ENCODE data around the gene ZBTB5.
"Not testable (repeated sequence)": the region's sequence is repeated elsewhere in the genome, so short reads cannot be mapped to it uniquely, and the experiment has no call there.

Gene ZBTB5

GRCh38 chr9:37477443-37477842 is 12.2 kb upstream of the ZBTB5 start:
- not testable (repeated sequence) for H3K4me1 ChIP-seq (ENCODE audit: control insufficient read depth in 1 of 2, insufficient read depth in 2 of 2, low read length in 2 of 2); H2BK5ac ChIP-seq (ENCODE audit: low read depth, low read length, poor library complexity); H2AK5ac ChIP-seq (ENCODE audit: low read length); H3K9ac ChIP-seq (ENCODE audit: low read length); H4K12ac ChIP-seq (ENCODE audit: low read depth, low read length); H4K8ac ChIP-seq (ENCODE audit: low read depth, low read length); H2BK120ac ChIP-seq (ENCODE audit: insufficient read depth, low read length, poor library complexity); H3K36me3 ChIP-seq (ENCODE audit: control insufficient read depth in 1 of 2, insufficient read depth in 2 of 2, low read length in 2 of 2); H3K4me3 ChIP-seq (ENCODE audit: low read depth, low read length); H4K91ac ChIP-seq (ENCODE audit: low read depth, low read length); H2BK12ac ChIP-seq (ENCODE audit: low read length); DNase-seq; H3K27me3 ChIP-seq (ENCODE audit: insufficient read depth, low read length); H2AFZ ChIP-seq (ENCODE audit: insufficient read depth, low read length, poor library complexity); H3K23ac ChIP-seq (ENCODE audit: low read length); H3K79me1 ChIP-seq (ENCODE audit: low read length); H3K14ac ChIP-seq (ENCODE audit: low read length); H3K79me2 ChIP-seq (ENCODE audit: control insufficient read depth, insufficient read depth, low read length, poor library complexity); H3K4ac ChIP-seq (ENCODE audit: low read depth, low read length); H3K4me2 ChIP-seq (ENCODE audit: low read length); H3K9me3 ChIP-seq (ENCODE audit: insufficient read depth, low read depth, low read length); H3K27ac ChIP-seq (ENCODE audit: low read depth, low read length); H3K18ac ChIP-seq (ENCODE audit: low read length)
- no CpG with 5 or more reads among the region's 4 CpGs for WGBS (ENCODE audit: extremely low coverage, insufficient coverage, insufficient read length)

- H3K4ac ChIP-seq (ENCODE audit: low read depth, low read length) = no peak overlapping the region
- no peak overlapping the region for H4K91ac ChIP-seq (ENCODE audit: low read depth, low read length)
- H3K14ac ChIP-seq (ENCODE audit: low read length) = no peak overlapping the region
- H4K8ac ChIP-seq (ENCODE audit: low read depth, low read length) = no peak overlapping the region
- no peaks in the 10 kb centered on the region for H3K27me3 ChIP-seq (ENCODE audit: insufficient read depth, low read length)
- DNase-seq = no peak
- WGBS (ENCODE audit: extremely low coverage, insufficient coverage, insufficient read length) = no CpG with 5 or more reads among the region's 11 CpGs
- H3K18ac ChIP-seq (ENCODE audit: low read length) = no peak overlapping the region
- H3K9ac ChIP-seq (ENCODE audit: low read length) = no peak overlapping the region
- H3K23ac ChIP-seq (ENCODE audit: low read length) = no peak overlapping the region
- peaks cover 0 to 2% of the 10 kb centered on the region in 2 experiments for H3K36me3 ChIP-seq (ENCODE audit: control insufficient read depth in 1 of 2, insufficient read depth in 2 of 2, low read length in 2 of 2)
- no peak overlapping the region for H2BK5ac ChIP-seq (ENCODE audit: low read depth, low read length, poor library complexity)
- no peak overlapping the region for H3K27ac ChIP-seq (ENCODE audit: low read depth, low read length)
- peaks cover under 1 to 1% of the 10 kb centered on the region in 2 experiments for H3K4me1 ChIP-seq (ENCODE audit: control insufficient read depth in 1 of 2, insufficient read depth in 2 of 2, low read length in 2 of 2)
- no peak overlapping the region for H2AFZ ChIP-seq (ENCODE audit: insufficient read depth, low read length, poor library complexity)
- no peak overlapping the region for H3K4me3 ChIP-seq (ENCODE audit: low read depth, low read length)
- no peak overlapping the region for H2BK120ac ChIP-seq (ENCODE audit: insufficient read depth, low read length, poor library complexity)
- H3K79me2 ChIP-seq (ENCODE audit: control insufficient read depth, insufficient read depth, low read length, poor library complexity) = peaks cover under 1% of the 10 kb centered on the region
- no peak overlapping the region for H2AK5ac ChIP-seq (ENCODE audit: low read length)
- H3K4me2 ChIP-seq (ENCODE audit: low read length) = no peak overlapping the region
- no peak overlapping the region for H2BK12ac ChIP-seq (ENCODE audit: low read length)
- H3K9me3 ChIP-seq (ENCODE audit: insufficient read depth, low read depth, low read length) = peaks cover 1% of the 10 kb centered on the region
- peaks cover 4% of the 10 kb centered on the region for H3K79me1 ChIP-seq (ENCODE audit: low read length)
- H4K12ac ChIP-seq (ENCODE audit: low read depth, low read length) = no peak overlapping the region
These were observed 11.7 kb upstream of the ZBTB5 start for GRCh38 chr9:37476930-37477329.

- H3K27ac ChIP-seq (ENCODE audit: low read depth, low read length) = no peak overlapping the region
- no peak overlapping the region for H3K4me3 ChIP-seq (ENCODE audit: low read depth, low read length)
- H3K4me2 ChIP-seq (ENCODE audit: low read length) = no peak overlapping the region
- peaks cover 1% of the 10 kb centered on the region for H3K9me3 ChIP-seq (ENCODE audit: insufficient read depth, low read depth, low read length)
- no peak overlapping the region for H2BK120ac ChIP-seq (ENCODE audit: insufficient read depth, low read length, poor library complexity)
- no peak overlapping the region for H2AK5ac ChIP-seq (ENCODE audit: low read length)
- H2BK5ac ChIP-seq (ENCODE audit: low read depth, low read length, poor library complexity) = no peak overlapping the region
- H4K91ac ChIP-seq (ENCODE audit: low read depth, low read length) = no peak overlapping the region
- H3K27me3 ChIP-seq (ENCODE audit: insufficient read depth, low read length) = no peaks in the 10 kb centered on the region
- no peak overlapping the region for H2AFZ ChIP-seq (ENCODE audit: insufficient read depth, low read length, poor library complexity)
- no CpG with 5 or more reads among the region's 3 CpGs for WGBS (ENCODE audit: extremely low coverage, insufficient coverage, insufficient read length)
- H3K4me1 ChIP-seq (ENCODE audit: control insufficient read depth in 1 of 2, insufficient read depth in 2 of 2, low read length in 2 of 2) = peaks cover 4% of the 10 kb centered on the region in 2 experiments
- no peak overlapping the region for H3K14ac ChIP-seq (ENCODE audit: low read length)
- H3K79me1 ChIP-seq (ENCODE audit: low read length) = peaks cover 9% of the 10 kb centered on the region
- no peak overlapping the region for H3K18ac ChIP-seq (ENCODE audit: low read length)
- no peak overlapping the region for H3K9ac ChIP-seq (ENCODE audit: low read length)
- H3K23ac ChIP-seq (ENCODE audit: low read length) = no peak overlapping the region
- no peak for DNase-seq
- peaks cover 0 to 2% of the 10 kb centered on the region in 2 experiments for H3K36me3 ChIP-seq (ENCODE audit: control insufficient read depth in 1 of 2, insufficient read depth in 2 of 2, low read length in 2 of 2)
- no peak overlapping the region for H3K4ac ChIP-seq (ENCODE audit: low read depth, low read length)
- peaks cover 3% of the 10 kb centered on the region for H3K79me2 ChIP-seq (ENCODE audit: control insufficient read depth, insufficient read depth, low read length, poor library complexity)
- no peak overlapping the region for H2BK12ac ChIP-seq (ENCODE audit: low read length)
- no peak overlapping the region for H4K12ac ChIP-seq (ENCODE audit: low read depth, low read length)
- no peak overlapping the region for H4K8ac ChIP-seq (ENCODE audit: low read depth, low read length)
These were observed 9.2 kb upstream of the ZBTB5 start for GRCh38 chr9:37474438-37474837.

- DNase-seq; H4K91ac ChIP-seq (ENCODE audit: low read depth, low read length); H2BK5ac ChIP-seq (ENCODE audit: low read depth, low read length, poor library complexity); H3K9me3 ChIP-seq (ENCODE audit: insufficient read depth, low read depth, low read length); H3K27me3 ChIP-seq (ENCODE audit: insufficient read depth, low read length); H3K23ac ChIP-seq (ENCODE audit: low read length); H3K14ac ChIP-seq (ENCODE audit: low read length); H3K18ac ChIP-seq (ENCODE audit: low read length); H3K36me3 ChIP-seq (ENCODE audit: control insufficient read depth in 1 of 2, insufficient read depth in 2 of 2, low read length in 2 of 2); H3K4me1 ChIP-seq (ENCODE audit: control insufficient read depth in 1 of 2, insufficient read depth in 2 of 2, low read length in 2 of 2); H3K27ac ChIP-seq (ENCODE audit: low read depth, low read length); H4K12ac ChIP-seq (ENCODE audit: low read depth, low read length); H2AK5ac ChIP-seq (ENCODE audit: low read length); H3K9ac ChIP-seq (ENCODE audit: low read length); H3K4me2 ChIP-seq (ENCODE audit: low read length); H3K4me3 ChIP-seq (ENCODE audit: low read depth, low read length); H3K79me1 ChIP-seq (ENCODE audit: low read length); H3K4ac ChIP-seq (ENCODE audit: low read depth, low read length); H2AFZ ChIP-seq (ENCODE audit: insufficient read depth, low read length, poor library complexity); H2BK12ac ChIP-seq (ENCODE audit: low read length); H2BK120ac ChIP-seq (ENCODE audit: insufficient read depth, low read length, poor library complexity); H3K79me2 ChIP-seq (ENCODE audit: control insufficient read depth, insufficient read depth, low read length, poor library complexity); H4K8ac ChIP-seq (ENCODE audit: low read depth, low read length): not testable (repeated sequence)
- WGBS (ENCODE audit: extremely low coverage, insufficient coverage, insufficient read length) = no CpG with 5 or more reads among the region's 6 CpGs
These were observed 8.7 kb upstream of the ZBTB5 start for GRCh38 chr9:37473982-37474381.

Data from trophoblast cell (in vitro differentiated cells and primary cell).